Femur (tissue), 1 donor: ENCODE results near the gene UPK1A.

Source experiments
- DNase-seq: peaks from one replicate; pipeline ENCODE4 v3.0.0-alpha.2; 2017

Gene UPK1A

DNA sequence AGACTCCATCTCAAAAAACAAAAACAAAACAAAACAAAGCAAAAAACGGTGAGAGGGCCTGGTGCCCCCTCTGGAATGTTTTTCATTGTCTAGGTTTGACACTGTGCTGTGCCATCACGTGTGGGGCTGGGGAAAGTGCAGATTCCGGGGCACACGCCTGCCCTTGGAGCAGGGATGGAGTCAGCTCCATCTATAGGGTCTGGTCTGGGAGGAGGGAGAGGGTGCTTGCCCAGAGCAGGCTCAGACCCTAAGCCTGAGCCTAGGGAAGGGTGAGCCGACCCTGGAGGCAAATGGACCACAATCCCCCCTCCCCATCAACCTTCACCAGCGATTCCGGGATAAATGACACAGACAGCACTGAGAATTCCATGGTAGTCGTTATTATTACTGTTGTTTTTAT is 27.1 kb downstream of the UPK1A start:
- DNase-seq = no peak

DNA sequence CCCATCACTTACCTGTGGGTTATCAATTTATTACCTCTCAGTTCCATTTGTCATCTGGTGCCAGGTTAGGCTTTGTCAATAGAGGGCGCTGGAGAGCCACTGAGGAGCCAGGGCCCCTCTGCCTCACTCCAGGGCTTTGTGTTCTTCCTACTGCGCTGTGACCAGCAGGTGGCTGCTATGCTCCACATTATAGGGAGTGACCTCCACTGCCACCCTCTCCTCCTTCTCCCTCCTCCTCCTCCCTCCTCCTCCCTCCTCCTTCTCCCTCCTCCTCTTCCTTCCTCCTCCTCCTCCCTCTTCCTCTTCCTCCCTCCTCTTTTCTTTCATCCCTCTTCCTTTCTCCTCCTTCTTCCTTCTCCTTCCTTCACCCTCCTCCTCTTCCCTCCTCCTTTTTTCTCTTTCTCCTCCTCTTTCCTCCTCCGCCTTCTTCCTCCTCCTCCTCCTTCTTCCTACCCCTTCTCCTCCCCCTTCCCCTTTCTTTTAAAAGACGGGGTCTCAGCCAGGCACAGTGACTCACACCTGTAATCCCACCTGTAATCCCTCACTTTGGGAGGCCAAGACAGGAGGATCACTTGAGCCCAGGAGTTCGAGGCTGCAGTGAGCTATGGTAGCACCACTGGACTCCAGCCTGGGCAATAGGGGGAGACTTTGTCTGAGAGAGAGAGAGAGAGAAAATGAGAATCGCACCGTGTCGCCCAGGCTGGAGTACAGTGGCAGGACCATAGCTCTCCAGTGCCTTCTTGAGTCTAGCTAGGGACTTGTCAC is 27.7 kb downstream of the UPK1A start:
- DNase-seq = peak; percentile 90

DNA sequence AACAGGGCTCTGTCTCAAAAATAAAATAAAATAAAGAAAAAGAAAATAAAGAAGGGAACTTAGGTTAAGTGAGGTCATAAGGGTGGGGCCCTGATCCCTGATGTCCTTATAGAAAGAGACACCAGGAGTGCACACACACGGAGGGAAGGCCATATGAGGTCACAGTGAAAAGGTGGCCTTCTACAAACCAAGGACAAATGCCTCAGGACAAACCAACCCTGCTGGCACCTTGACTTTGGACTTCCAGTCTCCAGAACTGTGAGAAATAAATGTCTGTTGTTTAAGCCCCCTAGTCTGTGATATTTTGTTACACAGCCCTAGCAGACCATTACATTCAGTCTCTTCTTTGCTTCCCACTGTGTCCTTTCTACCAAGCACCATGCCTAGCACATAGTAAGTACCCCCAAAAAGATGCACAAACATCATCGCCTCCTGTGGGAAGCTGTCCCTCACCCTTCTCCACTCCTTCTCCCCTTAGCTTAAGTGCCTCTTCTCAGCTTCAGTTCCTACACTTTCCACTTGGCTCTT is 29.6 kb downstream of the UPK1A start:
- DNase-seq = no peak

- no peak for DNase-seq
Observed at GRCh38 chr19:35696835-35697234, 30.5 kb downstream of the UPK1A start.

DNA sequence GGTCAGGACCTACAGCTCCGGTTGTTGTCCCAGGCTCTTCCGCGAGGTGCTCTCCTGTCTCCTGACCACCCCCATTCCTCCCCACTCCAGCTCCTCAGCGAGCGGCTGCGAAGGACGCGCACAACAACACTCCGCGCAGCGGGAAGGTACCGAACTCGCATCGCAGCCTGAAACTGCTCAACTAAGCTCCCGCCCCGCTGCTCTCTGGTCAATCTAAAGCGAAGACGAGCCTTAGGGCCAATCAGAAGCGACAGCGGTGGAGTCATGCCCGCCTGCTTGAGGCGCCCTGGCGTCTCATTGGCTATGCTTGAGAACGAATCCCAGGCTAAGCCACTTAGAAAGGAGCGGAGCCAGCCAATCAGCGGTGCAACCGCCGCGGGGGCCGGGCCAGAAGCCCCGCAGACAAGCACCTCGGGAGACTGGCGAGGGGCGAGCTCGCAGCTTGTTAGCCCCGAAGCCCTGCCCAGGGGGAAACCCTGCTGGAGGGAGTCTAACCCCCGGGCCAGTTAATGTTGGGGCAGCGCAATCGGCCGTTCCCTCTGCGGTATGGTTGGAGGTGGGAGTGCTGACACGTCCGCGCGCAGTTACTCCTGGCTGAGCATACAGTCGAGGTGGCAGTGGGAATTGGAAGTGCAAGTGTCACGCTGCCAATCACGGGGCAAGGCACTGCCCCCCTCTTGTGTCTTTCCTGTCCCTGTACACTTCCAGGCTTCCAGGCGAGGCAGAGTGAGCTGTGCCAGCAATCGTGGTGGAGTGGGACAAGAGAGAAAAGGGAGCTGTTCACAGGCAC is 36.1 kb downstream of the UPK1A start:
- DNase-seq = peak; percentile 97

GRCh38 chr19:35703343-35703742 is 37.0 kb downstream of the UPK1A start:
- DNase-seq = no peak

GRCh38 chr19:35704218-35704617 is 37.9 kb downstream of the UPK1A start, which contains the start of gene ZBTB32:
Gene ZBTB32 (plus strand): TSS chr19:35704558. CDS start chr19:35714627, 10,069 bp downstream.
- peak; percentile 61 for DNase-seq

DNA sequence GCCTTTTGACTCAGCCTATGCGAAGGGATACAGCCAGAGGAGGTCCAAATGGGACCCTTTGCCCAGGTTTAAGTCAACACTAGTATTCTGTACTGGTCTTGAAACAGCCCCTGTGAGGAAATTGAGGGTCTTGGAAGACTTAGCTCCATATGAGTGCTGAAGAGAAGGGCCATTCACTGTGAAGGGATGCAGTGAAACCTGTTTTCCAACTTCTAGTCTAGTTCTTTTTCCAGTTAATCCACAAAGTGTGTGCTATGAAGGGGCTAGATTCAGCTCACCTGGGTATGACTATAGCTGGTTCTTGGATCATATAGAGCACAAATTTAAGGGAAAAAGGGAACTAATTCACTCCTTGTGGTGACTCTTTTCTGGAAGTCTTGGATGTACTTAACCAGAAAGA is 42.1 kb downstream of the UPK1A start:
- no peak for DNase-seq

DNA sequence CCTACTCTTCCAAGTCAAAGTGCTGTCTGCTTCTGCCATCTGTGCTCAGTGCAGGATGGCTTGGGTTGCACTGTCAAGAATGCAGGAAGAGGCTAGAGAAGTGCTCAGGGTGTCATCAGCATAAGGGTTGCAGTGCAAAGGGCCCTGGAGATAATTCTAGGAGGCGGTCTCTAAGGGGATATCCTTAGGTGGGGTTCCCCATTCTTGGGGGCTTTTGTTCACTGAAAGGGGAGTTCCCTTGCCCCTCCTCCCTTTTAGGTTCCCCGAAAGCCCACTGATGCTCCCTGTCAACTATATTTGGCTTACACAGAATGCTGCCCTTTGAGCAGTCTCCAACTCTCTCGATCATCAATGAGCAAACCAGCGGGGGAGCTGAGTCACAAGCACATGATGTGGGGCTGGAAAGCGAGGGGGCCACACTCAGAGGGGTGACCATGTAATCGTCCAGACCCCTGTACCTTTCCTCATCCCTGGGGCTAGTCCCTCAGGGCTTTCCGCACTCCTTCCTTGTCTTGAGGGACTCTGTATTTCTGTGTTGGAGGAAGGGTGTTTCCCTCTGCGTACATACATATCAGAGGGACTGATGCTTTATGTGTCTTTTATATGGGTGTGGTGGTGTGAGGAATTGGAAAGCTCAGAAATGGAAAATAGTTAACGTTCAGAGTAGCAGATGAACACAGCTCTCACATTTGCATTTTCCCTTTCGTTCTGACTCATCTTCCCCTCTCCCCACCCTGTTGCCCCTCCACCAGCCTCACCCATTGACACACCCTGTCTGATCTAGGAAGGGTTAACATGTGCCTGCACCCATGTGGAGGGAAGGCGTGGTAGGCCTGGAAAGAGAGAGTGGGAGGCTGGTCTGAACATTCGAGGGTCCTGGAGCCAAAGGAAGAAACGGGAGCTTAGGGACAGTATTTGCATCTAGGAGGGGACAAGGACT is 44.7 kb downstream of the UPK1A start:
- DNase-seq = no peak

GRCh38 chr19:35712567-35713505 is 46.5 kb downstream of the UPK1A start:
- no peak for DNase-seq

DNA sequence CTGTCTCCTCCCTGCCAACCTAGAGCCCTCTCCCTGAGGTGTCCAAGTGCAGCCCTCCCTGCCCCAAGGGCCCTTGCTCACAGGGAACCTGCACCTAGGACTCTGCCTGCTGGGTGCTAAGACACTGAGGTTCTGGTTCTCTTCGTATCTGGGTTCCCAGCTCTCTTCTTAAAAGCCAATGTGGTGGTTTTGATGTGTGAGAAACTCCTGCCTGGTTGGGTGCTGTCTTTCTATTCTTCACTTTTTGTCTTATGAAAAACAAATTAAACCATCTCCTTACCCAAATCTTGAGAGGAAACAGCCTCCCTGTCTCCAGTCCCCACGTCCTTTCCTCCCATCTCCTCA is 47.2 kb downstream of the UPK1A start:
- DNase-seq = no peak

DNA sequence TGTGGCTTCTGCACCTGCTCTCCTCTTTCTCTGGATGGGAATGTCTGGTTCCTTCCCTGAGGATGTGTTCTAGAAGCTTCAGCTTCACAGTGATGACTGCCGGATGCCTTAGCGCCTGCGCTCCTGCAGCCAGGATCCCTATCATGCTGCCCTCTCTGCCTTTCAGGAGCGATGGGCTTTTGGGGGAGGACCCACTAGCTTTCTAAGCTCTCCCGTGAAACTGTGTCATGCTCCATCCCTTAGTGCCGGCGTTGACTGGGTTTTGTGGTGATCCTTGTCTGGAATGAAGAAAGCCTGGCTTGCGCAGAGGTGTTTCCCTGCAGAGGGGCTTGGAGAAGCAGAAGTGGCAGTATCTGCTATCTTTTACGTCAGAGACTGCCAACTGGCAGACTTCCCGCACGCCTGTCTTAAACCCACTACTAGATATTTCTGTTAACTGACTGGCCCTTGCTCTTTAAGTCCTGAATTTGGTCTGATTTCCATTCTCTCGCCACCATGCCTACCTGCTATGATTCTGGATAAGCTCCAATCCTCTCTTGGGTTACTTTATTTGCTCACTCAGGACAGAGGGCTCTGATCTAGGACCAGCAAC is 47.7 kb downstream of the UPK1A start:
- no peak for DNase-seq

- DNase-seq = no peak
Observed at GRCh38 chr19:35714601-35715354, 48.5 kb downstream of the UPK1A start.

- no peak for DNase-seq
Observed at GRCh38 chr19:35715355-35715809, 49.1 kb downstream of the UPK1A start.

DNA sequence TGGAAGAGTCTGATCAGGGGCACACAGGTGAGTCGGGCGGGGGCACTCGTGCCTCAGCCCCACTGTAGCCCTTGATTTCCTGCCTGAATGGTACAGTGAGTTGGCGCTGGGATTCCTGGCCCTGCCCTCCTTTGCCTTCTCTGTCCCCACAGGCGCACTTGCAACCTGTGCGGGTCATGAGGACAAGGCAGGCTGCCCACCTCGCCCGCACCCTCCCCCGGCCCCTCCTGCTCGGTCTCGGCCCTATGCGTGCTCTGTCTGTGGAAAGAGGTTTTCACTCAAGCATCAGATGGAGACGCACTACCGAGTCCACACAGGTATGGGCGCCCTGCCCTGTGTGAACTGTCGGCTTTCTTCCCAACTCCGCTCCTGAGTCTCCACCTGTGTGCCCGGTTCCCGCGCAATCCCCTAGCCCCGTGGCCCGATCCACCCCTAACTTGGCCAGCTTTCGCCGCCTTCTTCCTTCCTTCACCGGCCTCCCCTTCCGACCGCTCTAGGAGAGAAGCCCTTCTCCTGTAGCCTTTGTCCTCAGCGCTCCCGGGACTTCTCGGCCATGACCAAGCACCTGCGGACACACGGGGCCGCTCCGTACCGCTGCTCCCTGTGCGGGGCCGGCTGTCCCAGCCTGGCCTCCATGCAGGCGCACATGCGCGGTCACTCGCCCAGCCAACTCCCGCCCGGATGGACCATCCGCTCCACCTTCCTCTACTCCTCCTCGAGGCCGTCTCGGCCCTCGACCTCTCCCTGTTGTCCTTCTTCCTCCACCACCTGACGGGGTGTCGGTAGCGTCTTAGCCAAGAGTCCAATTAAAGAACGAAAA is 49.9 kb downstream of the UPK1A start:
- no peak for DNase-seq

DNA sequence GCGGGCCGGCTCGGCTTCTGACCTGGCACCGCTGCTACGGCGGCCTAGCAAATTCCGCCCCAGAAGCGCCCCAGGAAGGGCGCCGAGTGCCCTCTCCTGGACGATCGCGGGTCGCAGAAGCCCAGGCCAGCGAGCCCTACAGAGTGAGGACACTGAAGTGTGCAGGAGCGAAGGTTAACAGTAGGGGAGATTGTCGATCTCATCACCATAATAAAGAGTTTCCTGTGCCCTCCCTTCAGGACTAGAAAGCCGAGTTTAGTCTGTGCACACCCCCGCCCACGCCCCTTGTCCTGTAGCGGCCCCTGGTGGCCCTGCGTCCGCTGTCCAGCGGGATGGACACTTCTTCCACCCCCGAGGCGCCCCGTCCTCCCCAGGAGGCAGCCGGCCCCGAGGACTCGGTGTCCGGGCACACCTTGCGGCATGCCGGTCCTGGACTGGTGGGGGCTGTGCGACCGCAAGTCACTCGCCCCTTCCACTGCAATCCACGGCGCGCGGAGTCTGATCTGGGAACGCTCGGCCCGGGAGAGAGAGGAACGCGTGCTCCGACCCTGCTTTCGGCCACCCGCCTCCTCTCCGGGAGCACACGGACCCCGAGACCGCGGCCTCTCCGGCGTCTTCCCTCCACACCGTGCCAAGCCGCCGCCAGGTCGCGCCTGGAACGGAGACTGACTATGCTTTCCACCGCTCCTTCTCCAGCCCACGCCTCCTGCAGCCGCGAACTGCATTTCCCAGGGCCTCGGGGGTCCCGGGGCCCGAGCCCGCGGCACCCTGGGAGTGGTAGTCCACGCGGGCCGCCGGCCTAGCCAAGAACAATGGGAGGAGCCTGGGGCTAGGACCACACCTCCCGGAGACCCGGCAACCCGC is 50.7 kb downstream of the UPK1A start:
- DNase-seq = peak; percentile 91

GRCh38 chr19:35717665-35718344 is 51.5 kb downstream of the UPK1A start, which contains the start of gene KMT2B:
Gene KMT2B (plus strand): TSS chr19:35718003. CDS start chr19:35718019, 16 bp downstream.
- peak; percentile 97 for DNase-seq
